ENCODE measurements around the gene KCTD15.
A peak's percentile ranks its signal among the peaks of the same experiment; 100 is the strongest.

Gene KCTD15

GRCh38 chr19:33861950-33862349, 65.3 kb downstream of the KCTD15 start:
- no peak for DNase-seq

GRCh38 chr19:33862981-33863380, 66.3 kb downstream of the KCTD15 start:
- DNase-seq: peak; percentile 36

- no peak for DNase-seq
Measured at GRCh38 chr19:33863436-33863835, 66.8 kb downstream of the KCTD15 start.

- DNase-seq: no peak
Measured at GRCh38 chr19:33864311-33864850, 67.7 kb downstream of the KCTD15 start.

- DNase-seq: no peak
Measured at GRCh38 chr19:33865306-33865705, 68.6 kb downstream of the KCTD15 start.
